ENCODE results near the gene MSS51.

DNA sequence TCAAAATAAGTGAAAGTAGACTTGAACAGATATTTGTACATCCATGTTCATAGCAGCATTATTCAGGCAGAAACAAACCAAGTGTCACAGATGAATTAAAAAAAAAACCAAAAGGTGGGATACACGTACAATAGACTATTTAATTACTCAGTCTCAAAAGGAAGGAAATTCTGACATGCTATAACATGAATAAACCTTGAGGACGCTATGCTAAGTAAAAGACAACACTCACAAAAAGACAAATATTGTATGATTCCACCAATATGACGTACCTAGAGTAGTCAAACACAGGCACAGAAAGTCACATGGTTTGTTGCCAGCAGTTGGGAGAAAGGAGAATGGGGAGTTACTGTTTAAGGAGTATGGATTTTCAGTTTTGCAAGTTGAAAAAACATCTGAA is 56.7 kb downstream of the MSS51 start:
- no peak for TF ChIP-seq TAF1 (IDR thresholded peaks at IDR 0.05; ENCODE audit: borderline replicate concordance, low read depth, low read length)
- TF ChIP-seq POLR2A (IDR thresholded peaks at IDR 0.05; ENCODE audit: low read depth, low read length) = no peak
- no peak for TF ChIP-seq POLR2AphosphoS5 (IDR thresholded peaks at IDR 0.05; ENCODE audit: low read depth, low read length)

All from GM12892 (cell line).